Measurements from ENCODE around the gene RASAL3. TPM values are rescaled to one million over a fixed set of nuclear protein-coding genes. Genes with fewer than 3 reads are reported as not detected.

Gene RASAL3
- total RNA-seq, 2 experiments from 2014 or later, result 174 to 179 TPM

- CTCF ChIA-PET, result interaction anchor here (0.6 to 2.6 kb wide), 3 partner anchors 62 to 87 kb away, joined by 3 to 28 read pairs (median 3); no protein-coding TSS in a partner anchor
- H3K27ac Mint-ChIP-seq, result peak overlapping the region; percentile 98
- H3K36me3 Mint-ChIP-seq (ENCODE audit: low read depth), result peaks cover 30% of the 10 kb centered on the region
- H3K4me3 Mint-ChIP-seq, result peak overlapping the region; percentile 45
- peaks cover 61% of the 10 kb centered on the region for H3K4me1 Mint-ChIP-seq
- no peak for DNase-seq
- POLR2A ChIA-PET, result interaction anchor here (1.0 to 9.5 kb wide), 3 partner anchors 16 to 50 kb away, joined by 3 to 124 read pairs (median 92); partner anchors contain the start of genes AKAP8L and WIZ
- H3K27me3 Mint-ChIP-seq, result peaks cover 8% of the 10 kb centered on the region
- no peaks in the 10 kb centered on the region for H3K9me3 Mint-ChIP-seq
Measured at GRCh38 chr19:15468675-15469512, 4.5 kb upstream of the RASAL3 start.

- ChIA-PET CTCF (interaction anchor here (1.1 to 3.0 kb wide), 6 partner anchors 43 to 88 kb away, joined by 3 to 28 read pairs (median 4); partner anchors contain the start of genes AKAP8 and AKAP8L), POLR2A (interaction anchor here (0.7 to 9.5 kb wide), 15 partner anchors 12 to 376 kb away, joined by 3 to 124 read pairs (median 10); partner anchors contain the start of genes AKAP8, AKAP8L, PGLYRP2 and WIZ)
- H3K27me3 Mint-ChIP-seq, result peaks cover 8% of the 10 kb centered on the region
- H3K4me3 Mint-ChIP-seq, result peak overlapping the region; percentile 17
- DNase-seq, result no peak
- H3K36me3 Mint-ChIP-seq (ENCODE audit: low read depth), result peaks cover 39% of the 10 kb centered on the region
- H3K9me3 Mint-ChIP-seq, result no peaks in the 10 kb centered on the region
- peaks cover 59% of the 10 kb centered on the region for H3K4me1 Mint-ChIP-seq
- peak overlapping the region; percentile 98 for H3K27ac Mint-ChIP-seq
Measured at GRCh38 chr19:15467734-15468214, 3.4 kb upstream of the RASAL3 start.

GRCh38 chr19:15466851-15467733, 2.7 kb upstream of the RASAL3 start:
- peaks cover 64% of the 10 kb centered on the region for H3K4me1 Mint-ChIP-seq
- H3K36me3 Mint-ChIP-seq (ENCODE audit: low read depth), result peaks cover 45% of the 10 kb centered on the region
- peak overlapping the region; percentile 66 for H3K4me3 Mint-ChIP-seq
- peak; percentile 83 for DNase-seq
- H3K9me3 Mint-ChIP-seq, result no peaks in the 10 kb centered on the region
- CTCF ChIA-PET, result interaction anchor here (0.7 to 3.0 kb wide), 7 partner anchors 44 to 949 kb away, joined by 3 to 28 read pairs (median 4); partner anchors contain the start of genes AKAP8 and AKAP8L
- H3K27me3 Mint-ChIP-seq, result peaks cover 8% of the 10 kb centered on the region
- peak overlapping the region; percentile 98 for H3K27ac Mint-ChIP-seq
- POLR2A ChIA-PET, result interaction anchor here (0.7 to 9.5 kb wide), 18 partner anchors 12 to 376 kb away, joined by 3 to 124 read pairs (median 6); partner anchors contain the start of genes AKAP8, AKAP8L, PGLYRP2 and WIZ

- Mint-ChIP-seq H3K27me3 (peaks cover 4% of the 10 kb centered on the region), H3K4me3 (peak overlapping the region; percentile 86), H3K4me1 (peaks cover 65% of the 10 kb centered on the region), H3K9me3 (no peaks in the 10 kb centered on the region), H3K27ac (peak overlapping the region; percentile 94), H3K36me3 (ENCODE audit: low read depth) (peaks cover 64% of the 10 kb centered on the region)
- CTCF ChIA-PET, result interaction anchor here (0.5 to 2.2 kb wide), 14 partner anchors 9 to 287 kb away, joined by 3 to 24 read pairs (median 4); partner anchors contain the start of gene AKAP8L
- DNase-seq, result peak; percentile 88
- POLR2A ChIA-PET, result interaction anchor here (0.6 to 9.5 kb wide), 29 partner anchors 9 to 942 kb away, joined by 3 to 124 read pairs (median 4); partner anchors contain the start of genes AKAP8, AKAP8L, WIZ and ZNF333
Measured at GRCh38 chr19:15463861-15464371, 428 bp downstream of the RASAL3 start.

GRCh38 chr19:15461694-15462093, 2.6 kb downstream of the RASAL3 start:
- peaks cover 42% of the 10 kb centered on the region for H3K4me1 Mint-ChIP-seq
- no peaks in the 10 kb centered on the region for H3K27me3 Mint-ChIP-seq
- no peaks in the 10 kb centered on the region for H3K9me3 Mint-ChIP-seq
- DNase-seq, result no peak
- CTCF ChIA-PET, result no interaction called here
- H3K27ac Mint-ChIP-seq, result peak overlapping the region; percentile 94
- H3K36me3 Mint-ChIP-seq (ENCODE audit: low read depth), result peaks cover 63% of the 10 kb centered on the region
- POLR2A ChIA-PET, result interaction anchor here (8.3 to 9.5 kb wide), 2 partner anchors 9 to 43 kb away, joined by 92 to 124 read pairs; partner anchors contain the start of genes AKAP8L and WIZ
- H3K4me3 Mint-ChIP-seq, result peak overlapping the region; percentile 86

GRCh38 chr19:15457701-15458484, 6.5 kb downstream of the RASAL3 start:
- no peaks in the 10 kb centered on the region for H3K27me3 Mint-ChIP-seq
- no peak overlapping the region for H3K27ac Mint-ChIP-seq
- ChIA-PET POLR2A (interaction anchor here (1.5 to 12.2 kb wide), 4 partner anchors 8 to 79 kb away, joined by 4 to 124 read pairs (median 11); partner anchors contain the start of genes AKAP8, AKAP8L and RASAL3), CTCF (no interaction called here)
- DNase-seq, result no peak
- H3K4me1 Mint-ChIP-seq, result peaks cover 35% of the 10 kb centered on the region
- H3K9me3 Mint-ChIP-seq, result no peaks in the 10 kb centered on the region
- H3K4me3 Mint-ChIP-seq, result no peak overlapping the region
- H3K36me3 Mint-ChIP-seq (ENCODE audit: low read depth), result peaks cover 78% of the 10 kb centered on the region

GRCh38 chr19:15456871-15457700, 7.3 kb downstream of the RASAL3 start:
- peaks cover 76% of the 10 kb centered on the region for H3K36me3 Mint-ChIP-seq (ENCODE audit: low read depth)
- POLR2A ChIA-PET, result interaction anchor here (1.1 to 12.2 kb wide), 6 partner anchors 9 to 98 kb away, joined by 3 to 124 read pairs (median 7); partner anchors contain the start of genes AKAP8, AKAP8L and RASAL3

GRCh38 chr19:15456441-15456840, 7.9 kb downstream of the RASAL3 start:
- Mint-ChIP-seq H3K27me3 (no peaks in the 10 kb centered on the region), H3K27ac (no peak overlapping the region), H3K36me3 (ENCODE audit: low read depth) (peaks cover 76% of the 10 kb centered on the region), H3K9me3 (no peaks in the 10 kb centered on the region), H3K4me3 (no peak overlapping the region), H3K4me1 (peaks cover 24% of the 10 kb centered on the region)
- no peak for DNase-seq
- ChIA-PET POLR2A (interaction anchor here (1.1 to 12.2 kb wide), 6 partner anchors 9 to 99 kb away, joined by 3 to 124 read pairs (median 7); partner anchors contain the start of genes AKAP8, AKAP8L and RASAL3), CTCF (interaction anchor here (3.5 kb wide), 1 partner anchor 36 kb away, joined by 17 read pairs; no protein-coding TSS in a partner anchor)

More at GRCh38 chr19:15456871-15457700, 7.3 kb downstream of the RASAL3 start:
- Mint-ChIP-seq H3K9me3 (no peaks in the 10 kb centered on the region), H3K27ac (no peak overlapping the region), H3K27me3 (no peaks in the 10 kb centered on the region), H3K4me3 (no peak overlapping the region), H3K4me1 (peaks cover 27% of the 10 kb centered on the region)
- DNase-seq, result no peak
- CTCF ChIA-PET, result interaction anchor here (3.5 kb wide), 1 partner anchor 37 kb away, joined by 17 read pairs; no protein-coding TSS in a partner anchor

- POLR2A ChIA-PET, result interaction anchor here (0.8 to 12.2 kb wide), 6 partner anchors 10 to 99 kb away, joined by 3 to 124 read pairs (median 7); partner anchors contain the start of genes AKAP8, AKAP8L and RASAL3
- no peak for DNase-seq
- peaks cover 26% of the 10 kb centered on the region for H3K4me1 Mint-ChIP-seq
Measured at GRCh38 chr19:15455996-15456395, 8.3 kb downstream of the RASAL3 start.

More at GRCh38 chr19:15455996-15456395, 8.3 kb downstream of the RASAL3 start:
- Mint-ChIP-seq H3K27me3 (no peaks in the 10 kb centered on the region), H3K27ac (no peak overlapping the region), H3K4me3 (no peak overlapping the region), H3K9me3 (no peaks in the 10 kb centered on the region), H3K36me3 (ENCODE audit: low read depth) (peaks cover 78% of the 10 kb centered on the region)
- CTCF ChIA-PET, result interaction anchor here (0.8 to 3.5 kb wide), 2 partner anchors 36 to 100 kb away, joined by 4 to 17 read pairs; no protein-coding TSS in a partner anchor
